SJSA1 (cell line): ENCODE data around the gene FAM13A. TPM values are rescaled to one million over a fixed set of nuclear protein-coding genes. Genes with fewer than 3 reads are reported as not detected.
"Not testable (repeated sequence)": the region's sequence is repeated elsewhere in the genome, so short reads cannot be mapped to it uniquely, and the experiment has no call there.

ENCODE experiments used
- DNase-seq, 2 experiments: peaks; one replicate each; pipeline ENCODE4 v3.0.0-alpha.2; 2015 to 2020; ENCODE audit warnings: low spot score in 2 of 2, low read depth in 1 of 2
- H3K27ac ChIP-seq: fragments of 250-450 bp; sonication (Bioruptor Pico); 2 replicates; pipeline ENCODE4 v1.5.1; 2020; ENCODE audit warnings: mild to moderate bottlenecking, moderate library complexity
- H3K27me3 ChIP-seq: fragments of 250-450 bp; sonication (Bioruptor Pico); replicated peaks from 2 replicates; pipeline ENCODE4 v1.5.1; 2020; ENCODE audit warnings: mild to moderate bottlenecking, moderate library complexity
- H3K36me3 ChIP-seq: fragments of 250-450 bp; sonication (Bioruptor Pico); 2 replicates; pipeline ENCODE4 v1.5.1; 2020; ENCODE audit warnings: mild to moderate bottlenecking
- H3K4me1 ChIP-seq: fragments of 250-450 bp; sonication (Bioruptor Pico); replicated peaks from 2 replicates; pipeline ENCODE4 v1.6.1; 2021; ENCODE audit warnings: mild to moderate bottlenecking
- H3K4me3 ChIP-seq: fragments of 250-450 bp; sonication (Bioruptor Pico); 2 replicates; pipeline ENCODE4 v1.5.1; 2020; ENCODE audit warnings: mild to moderate bottlenecking
- H3K9me3 ChIP-seq: fragments of 250-450 bp; sonication (Bioruptor Pico); replicated peaks from 2 replicates; pipeline ENCODE4 v1.5.1; 2020; ENCODE audit warnings: mild to moderate bottlenecking
- total RNA-seq: library from RNA; depleted of rRNA; stranded (reverse); fragments of >200 nt; shearing (Covaris generic); gene quantifications from 2 replicates; pipeline ENCODE4 v1.2.3, GENCODE V29; 2014

FAM13A gene
- total RNA-seq, 1 experiment from 2014 or later = 15.2 TPM

GRCh38 chr4:89057844-89058243, 859 bp upstream of the FAM13A start:
- not testable (repeated sequence) for H3K4me3 ChIP-seq, H3K9me3 ChIP-seq, H3K27ac ChIP-seq, H3K4me1 ChIP-seq, H3K36me3 ChIP-seq, DNase-seq, H3K27me3 ChIP-seq

GRCh38 chr4:89056292-89056952, 563 bp downstream of the FAM13A start:
- Histone ChIP-seq H3K4me1 (no peaks in the 10 kb centered on the region; the same call in 1 of the 2 replicates), H3K27ac (peak overlapping the region; percentile 34), H3K36me3 (no peaks in the 10 kb centered on the region), H3K4me3 (peak overlapping the region; percentile 40), H3K27me3 (no peaks in the 10 kb centered on the region), H3K9me3 (no peaks in the 10 kb centered on the region)
- DNase-seq = no peak

- Histone ChIP-seq H3K9me3 (no peaks in the 10 kb centered on the region), H3K4me1 (no peaks in the 10 kb centered on the region; the same call in 1 of the 2 replicates), H3K27ac (no peak overlapping the region), H3K36me3 (no peaks in the 10 kb centered on the region), H3K27me3 (no peaks in the 10 kb centered on the region), H3K4me3 (no peak overlapping the region; the same call in 1 of the 2 replicates)
- DNase-seq = no peak
Observed at GRCh38 chr4:89055157-89056080, 1.6 kb downstream of the FAM13A start.

GRCh38 chr4:89054627-89055026, 2.4 kb downstream of the FAM13A start:
- Histone ChIP-seq H3K4me1 (no peaks in the 10 kb centered on the region; the same call in 1 of the 2 replicates), H3K4me3 (no peak overlapping the region), H3K9me3 (no peaks in the 10 kb centered on the region), H3K27ac (no peak overlapping the region), H3K36me3 (no peaks in the 10 kb centered on the region), H3K27me3 (no peaks in the 10 kb centered on the region)
- no peak for DNase-seq

- DNase-seq = no peak
- no peaks in the 10 kb centered on the region for H3K4me1 ChIP-seq
- no peaks in the 10 kb centered on the region for H3K9me3 ChIP-seq
- no peak overlapping the region for H3K27ac ChIP-seq
- H3K4me3 ChIP-seq = no peak overlapping the region
- H3K27me3 ChIP-seq = no peaks in the 10 kb centered on the region
- H3K36me3 ChIP-seq = no peaks in the 10 kb centered on the region
Observed at GRCh38 chr4:89049853-89050252, 7.1 kb downstream of the FAM13A start.

- Histone ChIP-seq H3K27ac (no peak overlapping the region), H3K4me3 (no peak overlapping the region), H3K9me3 (no peaks in the 10 kb centered on the region), H3K36me3 (no peaks in the 10 kb centered on the region), H3K27me3 (no peaks in the 10 kb centered on the region), H3K4me1 (no peaks in the 10 kb centered on the region)
- DNase-seq = no peak
Observed at GRCh38 chr4:89048906-89049601, 7.9 kb downstream of the FAM13A start.

GRCh38 chr4:89044147-89044900, 12.7 kb downstream of the FAM13A start:
- Histone ChIP-seq H3K36me3 (no peaks in the 10 kb centered on the region), H3K4me1 (no peaks in the 10 kb centered on the region), H3K27me3 (no peaks in the 10 kb centered on the region)

GRCh38 chr4:89042055-89042454, 14.9 kb downstream of the FAM13A start:
- no peaks in the 10 kb centered on the region for H3K4me1 ChIP-seq
- H3K36me3 ChIP-seq = no peaks in the 10 kb centered on the region
- H3K4me3 ChIP-seq = no peak overlapping the region
- no peak overlapping the region for H3K27ac ChIP-seq
- DNase-seq = no peak
- H3K9me3 ChIP-seq = no peaks in the 10 kb centered on the region
- no peaks in the 10 kb centered on the region for H3K27me3 ChIP-seq

More at GRCh38 chr4:89044147-89044900, 12.7 kb downstream of the FAM13A start:
- no peak overlapping the region for H3K4me3 ChIP-seq
- no peak for DNase-seq
- H3K27ac ChIP-seq = no peak overlapping the region
- no peaks in the 10 kb centered on the region for H3K9me3 ChIP-seq

GRCh38 chr4:89039730-89040338, 17.2 kb downstream of the FAM13A start:
- no peak overlapping the region for H3K4me3 ChIP-seq
- no peaks in the 10 kb centered on the region; the same call in 1 of the 2 replicates for H3K36me3 ChIP-seq
- H3K4me1 ChIP-seq = no peaks in the 10 kb centered on the region
- no peak overlapping the region for H3K27ac ChIP-seq
- H3K27me3 ChIP-seq = no peaks in the 10 kb centered on the region
- H3K9me3 ChIP-seq = 0 out of 2 replicates have a peak, but pooled peaks cover 5% of the 10 kb centered on the region
- DNase-seq = no peak

- no peaks in the 10 kb centered on the region; the same call in 1 of the 2 replicates for H3K36me3 ChIP-seq
Observed at GRCh38 chr4:89036535-89036934, 20.4 kb downstream of the FAM13A start.

GRCh38 chr4:89031272-89031671, 25.7 kb downstream of the FAM13A start:
- H3K4me3 ChIP-seq = no peak overlapping the region
- H3K9me3 ChIP-seq = no peaks in the 10 kb centered on the region
- no peaks in the 10 kb centered on the region for H3K4me1 ChIP-seq
- H3K27me3 ChIP-seq = no peaks in the 10 kb centered on the region
- H3K36me3 ChIP-seq = no peaks in the 10 kb centered on the region; the same call in 1 of the 2 replicates
- no peak for DNase-seq
- no peak overlapping the region for H3K27ac ChIP-seq

More at GRCh38 chr4:89036535-89036934, 20.4 kb downstream of the FAM13A start:
- H3K4me1 ChIP-seq = no peaks in the 10 kb centered on the region
- no peak for DNase-seq
- H3K4me3 ChIP-seq = no peak overlapping the region
- no peak overlapping the region for H3K27ac ChIP-seq
- H3K27me3 ChIP-seq = no peaks in the 10 kb centered on the region
- 0 out of 2 replicates have a peak, but pooled peaks cover 5% of the 10 kb centered on the region for H3K9me3 ChIP-seq

GRCh38 chr4:89029591-89029990, 27.4 kb downstream of the FAM13A start:
- Histone ChIP-seq H3K27me3 (no peaks in the 10 kb centered on the region), H3K4me3 (no peak overlapping the region), H3K27ac (no peak overlapping the region), H3K9me3 (no peaks in the 10 kb centered on the region), H3K36me3 (peaks cover 3% of the 10 kb centered on the region), H3K4me1 (no peaks in the 10 kb centered on the region)
- no peak for DNase-seq

GRCh38 chr4:89026542-89026941, 30.4 kb downstream of the FAM13A start:
- no peak for DNase-seq
- Histone ChIP-seq H3K27me3 (no peaks in the 10 kb centered on the region), H3K27ac (no peak overlapping the region), H3K36me3 (peaks cover 4% of the 10 kb centered on the region), H3K9me3 (no peaks in the 10 kb centered on the region), H3K4me1 (no peaks in the 10 kb centered on the region), H3K4me3 (no peak overlapping the region)
